Activated naive CD4-positive, alpha-beta T cell treated with Interleukin-2 at 50 U/mL for 16 hours (primary cell): ENCODE measurements around the gene KLHL3.

ENCODE experiments used
- DNase-seq: peaks from one replicate; pipeline ENCODE4 v3.0.0-alpha.2; 2020

Gene KLHL3

GRCh38 chr5:137630216-137630971 lies 105.5 kb downstream of the KLHL3 start:
- DNase-seq, result no peak

GRCh38 chr5:137629646-137630045 lies 106.2 kb downstream of the KLHL3 start:
- DNase-seq, result no peak

- DNase-seq, result no peak
Measured at GRCh38 chr5:137627706-137628105, 108.2 kb downstream of the KLHL3 start.

GRCh38 chr5:137627293-137627692 lies 108.6 kb downstream of the KLHL3 start:
- no peak for DNase-seq

- DNase-seq, result no peak
Measured at GRCh38 chr5:137624786-137625349, 111.0 kb downstream of the KLHL3 start.

GRCh38 chr5:137622850-137623249 lies 113.0 kb downstream of the KLHL3 start:
- DNase-seq, result no peak

- DNase-seq, result no peak
Measured at GRCh38 chr5:137621861-137622823, 113.7 kb downstream of the KLHL3 start.

GRCh38 chr5:137621306-137621705 lies 114.6 kb downstream of the KLHL3 start:
- no peak for DNase-seq

GRCh38 chr5:137619191-137619870 lies 116.6 kb downstream of the KLHL3 start:
- no peak for DNase-seq

- no peak for DNase-seq
Measured at GRCh38 chr5:137618476-137618875, 117.4 kb downstream of the KLHL3 start.

- no peak for DNase-seq
Measured at GRCh38 chr5:137617528-137618205, 118.2 kb downstream of the KLHL3 start.

GRCh38 chr5:137616046-137616445 lies 119.8 kb downstream of the KLHL3 start:
- DNase-seq, result no peak

- no peak for DNase-seq
Measured at GRCh38 chr5:137615171-137615775, 120.6 kb downstream of the KLHL3 start.

GRCh38 chr5:137613554-137614265 lies 122.2 kb downstream of the KLHL3 start:
- DNase-seq, result no peak

- DNase-seq, result no peak
Measured at GRCh38 chr5:137612576-137612975, 123.3 kb downstream of the KLHL3 start.

GRCh38 chr5:137611794-137612435 lies 124.0 kb downstream of the KLHL3 start:
- DNase-seq, result no peak

GRCh38 chr5:137611011-137611580 lies 124.8 kb downstream of the KLHL3 start:
- no peak for DNase-seq

- no peak for DNase-seq
Measured at GRCh38 chr5:137610598-137610997, 125.3 kb downstream of the KLHL3 start.

- no peak for DNase-seq
Measured at GRCh38 chr5:137609127-137609526, 126.8 kb downstream of the KLHL3 start.

GRCh38 chr5:137607771-137608170 lies 128.1 kb downstream of the KLHL3 start:
- DNase-seq, result no peak
